ENCODE data around the gene PPM1B.
"Not testable (repeated sequence)": the region's sequence is repeated elsewhere in the genome, so short reads cannot be mapped to it uniquely, and the experiment has no call there.

Gene PPM1B

DNA sequence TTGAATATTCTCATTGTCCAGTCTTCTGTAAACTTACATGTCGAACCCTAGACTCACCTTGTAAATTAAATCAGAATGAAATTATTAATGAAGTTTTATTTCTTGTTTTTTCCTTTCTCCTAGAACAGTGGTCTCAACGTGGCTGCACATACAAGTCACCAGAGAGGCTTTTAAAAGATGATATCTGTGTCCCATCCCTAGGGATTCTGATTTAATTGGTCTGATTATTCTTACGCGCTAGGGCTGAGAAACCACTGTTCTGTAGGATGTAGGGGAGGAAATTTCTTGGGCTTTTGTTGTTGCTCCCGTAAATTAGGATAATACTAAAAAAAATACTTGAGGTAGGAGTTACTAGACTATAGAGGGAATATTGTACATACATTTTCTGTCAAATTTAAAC is 32.1 kb downstream of the PPM1B start:
- no peak for DNase-seq (ENCODE audit: low spot score)

DNA sequence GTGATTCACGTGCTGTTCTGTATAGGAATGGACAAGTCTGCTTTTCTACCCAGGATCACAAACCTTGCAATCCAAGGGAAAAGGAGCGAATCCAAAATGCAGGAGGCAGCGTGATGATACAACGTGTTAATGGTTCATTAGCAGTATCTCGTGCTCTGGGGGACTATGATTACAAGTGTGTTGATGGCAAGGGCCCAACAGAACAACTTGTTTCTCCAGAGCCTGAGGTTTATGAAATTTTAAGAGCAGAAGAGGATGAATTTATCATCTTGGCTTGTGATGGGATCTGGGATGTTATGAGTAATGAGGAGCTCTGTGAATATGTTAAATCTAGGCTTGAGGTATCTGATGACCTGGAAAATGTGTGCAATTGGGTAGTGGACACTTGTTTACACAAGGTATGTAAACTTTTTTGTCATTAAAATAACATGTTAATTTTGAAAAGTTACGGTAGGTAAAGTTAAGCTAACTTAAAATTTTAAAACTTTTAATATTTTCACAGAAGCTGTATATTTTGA is 33.0 kb downstream of the PPM1B start:
- DNase-seq (ENCODE audit: low spot score): no peak

DNA sequence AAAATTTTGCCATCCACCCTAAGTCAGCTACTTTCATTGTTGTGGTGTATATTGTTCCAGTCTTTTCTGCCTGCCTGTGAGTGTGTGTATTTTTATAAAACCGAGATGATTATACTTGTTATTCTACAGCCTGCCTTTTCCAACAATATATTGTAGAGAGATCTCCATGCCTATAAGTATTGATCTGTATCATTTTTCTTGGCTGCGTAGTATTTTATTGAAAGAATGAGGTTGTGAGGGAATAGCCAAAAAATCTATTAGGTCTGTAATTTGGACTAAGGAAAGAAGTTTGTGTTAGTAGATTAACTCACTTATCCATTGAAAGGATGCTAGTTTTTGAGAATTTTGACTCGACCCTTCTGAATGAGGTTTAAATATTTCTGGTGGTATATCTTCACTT is 34.9 kb downstream of the PPM1B start:
- no peak for DNase-seq (ENCODE audit: low spot score)

DNA sequence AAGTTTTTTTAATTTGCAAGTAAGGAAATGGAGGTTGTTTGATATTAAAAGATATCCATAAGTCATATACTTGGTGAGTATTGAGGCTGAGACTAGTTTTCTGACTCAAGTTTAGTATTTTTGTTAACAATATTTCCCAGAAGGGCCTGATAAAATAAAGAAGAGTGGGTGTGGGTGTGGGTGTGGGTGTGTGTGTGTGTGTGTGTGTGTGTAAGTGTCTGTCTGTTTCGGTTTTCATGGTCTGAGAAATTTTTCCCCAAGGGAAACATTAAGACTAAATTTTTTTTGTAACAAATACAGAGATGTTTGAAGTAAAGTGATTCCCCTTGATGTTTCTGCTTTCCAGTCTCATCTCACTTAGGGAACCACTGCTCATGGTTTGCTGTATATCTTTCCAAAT is 36.5 kb downstream of the PPM1B start:
- no peak for DNase-seq (ENCODE audit: low spot score)

DNA sequence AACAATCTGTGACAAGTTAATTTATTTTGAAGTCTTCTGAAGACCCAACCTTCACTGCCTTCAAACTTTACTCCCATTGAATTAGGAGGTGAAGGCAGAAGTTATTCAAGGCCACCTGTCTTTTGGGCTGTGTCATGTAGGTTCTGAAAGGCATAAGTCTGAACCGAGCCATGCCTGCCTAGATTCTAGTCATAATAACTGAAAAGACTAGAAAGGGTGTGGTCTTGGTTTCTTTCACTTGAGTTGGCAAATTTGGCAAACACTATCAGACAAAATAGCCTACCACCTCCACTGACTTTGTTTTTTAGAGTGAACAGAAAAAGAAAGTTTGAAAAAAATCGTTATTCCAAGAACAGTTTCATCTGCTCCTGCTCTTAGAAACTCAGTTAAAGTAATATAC is 38.4 kb downstream of the PPM1B start:
- no peak for DNase-seq (ENCODE audit: low spot score)

DNA sequence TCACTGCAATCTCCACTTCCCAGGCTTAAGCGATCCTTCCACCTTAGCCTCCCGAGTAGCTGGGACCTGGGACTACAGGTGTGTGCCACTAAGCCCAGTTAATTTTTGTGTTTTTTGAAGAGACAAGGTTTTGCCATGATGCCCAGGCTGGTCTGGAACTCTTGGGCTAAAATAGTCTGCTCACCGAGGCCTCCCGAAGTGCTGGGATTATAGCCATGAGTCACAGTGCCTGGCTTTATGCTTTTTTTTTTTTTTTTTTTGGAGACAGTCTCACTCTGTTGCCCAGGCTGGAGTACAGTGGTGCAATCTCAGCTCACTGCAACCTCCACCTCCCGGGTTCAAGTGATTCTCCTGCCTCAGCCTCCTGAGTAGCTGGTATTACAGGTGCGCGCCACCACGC is 39.0 kb downstream of the PPM1B start:
- DNase-seq (ENCODE audit: low spot score): not testable (repeated sequence)

DNA sequence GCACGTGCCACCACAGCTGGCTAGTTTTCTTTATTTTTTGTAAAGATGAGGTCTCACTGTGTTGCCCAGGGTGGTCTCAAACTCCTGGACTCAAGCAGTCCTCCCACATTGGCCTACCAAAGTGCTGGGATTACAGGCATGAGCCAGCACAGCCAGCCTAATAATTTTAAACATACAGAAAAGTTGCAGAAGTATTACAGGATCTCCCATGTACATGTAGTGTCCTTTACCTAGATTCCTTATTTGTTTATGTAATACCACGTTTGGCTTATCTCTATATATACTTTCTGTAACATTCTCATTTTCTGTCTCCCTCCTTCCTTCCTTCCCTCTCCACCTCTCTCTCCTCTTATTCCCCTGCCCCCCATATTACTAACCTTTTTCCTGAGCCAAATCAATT is 41.7 kb downstream of the PPM1B start:
- DNase-seq (ENCODE audit: low spot score): no peak

DNA sequence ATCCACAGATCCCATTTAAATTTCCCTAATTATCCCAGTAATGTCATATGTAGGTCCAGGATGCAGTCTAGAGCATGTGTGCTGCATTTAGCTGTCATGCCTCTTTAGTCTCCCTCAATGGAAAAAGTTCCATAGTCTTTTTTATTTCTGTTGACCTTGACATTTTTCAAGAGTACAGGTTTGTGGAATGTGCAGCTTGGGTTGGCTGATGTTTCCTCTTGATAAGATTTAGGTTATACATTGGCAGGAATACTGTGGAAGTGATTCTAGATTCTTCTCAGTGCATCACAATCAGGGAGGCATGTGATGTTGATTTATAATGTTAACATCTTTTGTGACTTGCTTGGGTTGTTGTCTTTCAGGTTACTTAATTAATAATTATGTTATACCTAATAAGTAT is 42.5 kb downstream of the PPM1B start:
- no peak for DNase-seq (ENCODE audit: low spot score)

DNA sequence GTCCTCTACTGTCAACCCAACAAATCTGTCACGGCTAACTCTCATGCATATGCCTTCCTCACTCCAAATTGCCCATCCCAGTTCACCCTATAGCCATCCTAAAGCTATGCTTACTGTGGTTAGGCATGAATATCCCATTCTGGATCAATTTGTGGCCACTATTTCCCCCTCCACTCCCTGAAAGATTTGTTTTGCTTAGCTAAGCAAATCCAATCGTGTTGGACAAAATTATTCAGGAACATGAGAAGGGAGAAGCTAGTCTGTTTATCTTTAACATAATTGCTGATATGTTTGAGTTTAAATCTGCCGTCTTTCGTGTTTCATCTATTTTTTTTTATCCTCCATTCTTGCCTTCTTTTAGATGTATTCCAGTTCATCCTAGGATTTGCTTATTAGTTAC is 43.6 kb downstream of the PPM1B start:
- DNase-seq (ENCODE audit: low spot score): no peak

DNA sequence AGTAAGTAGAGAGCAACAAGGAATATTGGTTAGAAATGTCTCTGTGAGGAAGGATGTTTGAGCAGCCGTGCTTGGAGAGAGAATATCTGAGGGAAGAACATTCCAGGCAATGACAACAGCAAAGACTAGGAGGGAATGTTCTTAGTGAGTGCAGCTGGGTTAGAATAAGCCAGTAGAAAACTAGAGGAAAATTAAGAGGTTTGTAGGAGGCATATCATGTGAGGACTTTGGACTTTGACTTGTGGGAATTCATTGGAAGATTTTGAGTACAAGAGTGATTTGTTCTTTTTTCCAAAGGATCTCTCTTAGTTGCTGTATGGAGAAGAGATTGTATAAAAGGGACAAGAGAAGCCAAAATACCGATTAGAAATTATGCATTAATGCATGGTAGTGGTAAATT is 47.2 kb downstream of the PPM1B start:
- no peak for DNase-seq (ENCODE audit: low spot score)

DNA sequence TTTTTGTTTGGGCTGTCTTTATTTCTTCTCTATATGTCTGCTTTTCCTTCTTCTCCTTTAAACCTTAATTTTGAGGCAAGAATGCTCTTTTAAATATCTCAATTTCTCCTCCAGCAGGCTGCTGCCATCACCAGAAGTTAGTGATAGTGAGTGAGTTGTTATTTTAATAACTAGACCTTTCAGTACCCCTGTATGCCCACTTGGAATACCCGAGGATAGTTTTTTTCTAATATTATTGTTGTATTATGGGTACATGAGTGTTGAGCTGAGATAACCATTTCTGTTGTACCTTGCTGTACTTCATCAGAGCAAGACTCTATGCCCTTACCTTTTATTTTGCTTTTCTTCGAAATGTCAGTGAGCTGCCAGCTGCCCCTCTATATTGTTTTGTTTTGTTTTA is 50.1 kb downstream of the PPM1B start:
- DNase-seq (ENCODE audit: low spot score): no peak

DNA sequence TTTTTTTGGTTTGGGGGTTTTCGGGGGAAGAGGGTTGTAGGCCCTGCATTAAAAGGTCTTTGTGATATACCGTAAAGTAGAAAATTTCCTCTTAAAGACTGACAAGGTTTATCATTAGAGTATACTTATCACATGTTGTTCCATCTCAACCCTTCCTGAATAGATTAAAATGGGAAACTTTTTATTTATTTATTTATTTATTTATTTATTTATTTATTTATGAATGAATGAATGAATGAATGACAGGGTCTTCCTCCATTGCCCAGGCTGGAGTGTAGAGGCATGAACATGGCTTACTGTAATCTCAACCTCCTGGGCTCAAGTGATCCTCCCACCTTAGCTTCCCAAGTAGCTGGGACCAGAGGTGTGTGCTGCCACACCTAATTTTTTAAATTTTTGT is 58.1 kb downstream of the PPM1B start:
- DNase-seq (ENCODE audit: low spot score): no peak

DNA sequence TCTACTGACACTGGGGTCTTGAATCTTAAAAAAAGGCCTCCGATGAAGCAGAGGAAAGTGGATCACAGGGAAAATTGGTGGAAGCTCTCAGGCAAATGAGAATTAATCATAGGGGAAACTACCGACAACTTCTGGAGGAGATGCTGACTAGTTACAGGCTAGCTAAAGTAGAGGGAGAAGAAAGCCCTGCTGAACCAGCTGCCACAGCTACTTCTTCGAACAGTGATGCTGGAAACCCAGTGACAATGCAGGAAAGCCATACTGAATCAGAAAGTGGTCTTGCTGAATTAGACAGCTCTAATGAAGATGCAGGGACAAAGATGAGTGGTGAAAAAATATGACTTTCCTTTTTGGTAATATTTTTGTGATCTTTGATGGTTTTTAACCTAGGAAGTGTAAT is 61.7 kb downstream of the PPM1B start:
- no peak for DNase-seq (ENCODE audit: low spot score)

DNA sequence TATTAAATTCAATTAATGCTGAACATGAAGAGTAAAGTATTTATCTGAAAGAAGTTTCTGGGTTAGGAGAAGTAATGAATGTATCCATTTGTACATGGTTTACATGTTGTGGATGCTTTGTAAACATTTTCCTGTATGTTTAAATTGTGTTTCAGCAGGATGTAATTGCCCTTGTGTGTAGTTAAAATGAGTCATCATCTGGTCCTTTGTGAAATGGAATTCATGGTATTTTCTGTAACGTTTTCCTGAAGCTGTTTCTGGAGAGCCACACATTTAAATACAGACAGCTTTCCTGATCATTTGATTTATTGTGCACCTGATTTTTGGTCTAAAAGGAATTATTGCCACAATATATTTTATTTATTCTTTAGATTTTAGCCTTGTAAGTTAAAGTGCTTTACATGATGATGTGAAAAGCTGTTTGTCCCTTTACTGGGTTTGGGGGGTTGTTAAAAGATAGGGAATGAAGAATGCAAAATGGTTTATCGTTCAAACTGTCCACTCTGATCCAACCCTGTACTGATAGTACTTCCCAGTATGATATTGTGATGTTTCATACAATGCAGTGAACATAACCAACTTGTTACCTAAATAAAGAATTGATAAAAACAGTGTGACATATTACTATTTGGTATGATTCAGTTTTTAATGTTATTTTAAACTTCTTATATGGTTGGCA is 64.9 kb downstream of the PPM1B start:
- DNase-seq (ENCODE audit: low spot score): peak; percentile 17

DNA sequence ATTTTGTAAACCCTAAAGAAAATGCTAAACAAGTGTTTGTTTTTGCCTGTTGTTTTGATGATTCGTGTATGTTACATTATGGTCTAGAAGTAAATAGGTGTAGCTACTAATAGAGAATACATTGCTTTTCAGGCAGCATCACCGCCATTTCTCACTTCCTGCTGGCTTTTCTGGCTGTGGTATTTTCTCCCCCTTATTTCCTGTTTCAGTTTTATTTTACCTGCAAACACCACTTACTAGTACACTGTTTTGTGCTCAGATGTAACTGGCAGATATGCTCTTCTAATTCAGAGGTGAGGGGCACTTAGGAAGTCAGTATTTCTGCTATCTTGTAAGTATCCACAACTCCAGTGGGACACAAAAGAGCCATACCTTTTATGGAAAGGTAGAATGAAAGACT is 68.5 kb downstream of the PPM1B start:
- no peak for DNase-seq (ENCODE audit: low spot score)

DNA sequence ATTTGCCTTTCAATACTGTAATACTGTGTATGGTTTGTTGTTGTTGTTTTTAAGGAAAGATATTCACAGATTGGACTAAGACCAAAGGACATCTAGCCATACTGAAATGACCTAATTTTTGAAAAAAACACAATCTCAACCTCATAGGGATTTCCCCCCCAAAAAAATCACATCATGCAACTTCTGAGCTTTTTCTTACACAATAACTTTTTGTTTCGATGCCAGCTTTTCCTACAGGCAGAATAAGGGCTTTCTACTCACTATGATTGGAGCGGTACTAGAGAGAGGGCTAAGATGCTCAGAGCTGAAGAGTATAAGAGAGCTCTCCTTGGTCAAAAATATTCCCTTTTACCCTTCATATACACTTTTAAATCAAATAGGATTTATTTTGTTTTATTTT is 74.2 kb downstream of the PPM1B start:
- DNase-seq (ENCODE audit: low spot score): no peak

DNA sequence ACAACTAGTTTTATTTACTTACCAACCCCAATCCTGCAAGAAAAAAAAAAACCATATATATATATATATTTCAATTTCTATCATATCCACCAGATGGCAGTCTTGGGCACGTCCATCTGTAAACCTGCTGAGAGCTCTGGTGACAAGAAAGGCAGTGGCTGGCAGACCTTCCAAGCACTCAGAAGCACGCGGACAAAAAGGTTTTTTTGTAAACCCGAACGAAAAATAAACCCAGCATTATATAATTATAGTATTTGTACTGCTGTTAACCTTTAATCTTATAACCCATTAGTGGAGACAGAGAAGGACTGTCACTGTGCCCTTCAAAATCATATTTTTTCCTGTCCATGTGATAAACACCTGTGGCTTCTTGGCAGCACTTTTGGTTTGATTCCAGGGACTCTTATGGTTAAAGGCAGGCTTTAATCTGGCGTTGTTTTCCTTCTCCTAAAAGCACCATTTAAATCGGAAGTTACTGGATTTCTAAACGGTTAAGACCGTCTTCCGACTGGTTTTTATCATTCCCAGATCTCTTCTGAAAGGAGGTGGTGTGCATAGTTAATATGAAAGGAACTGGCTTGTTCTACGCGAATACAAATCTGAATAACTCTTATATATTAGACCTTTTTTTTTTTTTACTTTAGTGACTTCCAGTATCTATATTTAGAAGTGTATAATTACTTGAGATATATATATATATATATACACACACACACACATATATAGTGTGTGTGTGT is 75.6 kb downstream of the PPM1B start:
- peak; percentile 17 for DNase-seq (ENCODE audit: low spot score)

DNA sequence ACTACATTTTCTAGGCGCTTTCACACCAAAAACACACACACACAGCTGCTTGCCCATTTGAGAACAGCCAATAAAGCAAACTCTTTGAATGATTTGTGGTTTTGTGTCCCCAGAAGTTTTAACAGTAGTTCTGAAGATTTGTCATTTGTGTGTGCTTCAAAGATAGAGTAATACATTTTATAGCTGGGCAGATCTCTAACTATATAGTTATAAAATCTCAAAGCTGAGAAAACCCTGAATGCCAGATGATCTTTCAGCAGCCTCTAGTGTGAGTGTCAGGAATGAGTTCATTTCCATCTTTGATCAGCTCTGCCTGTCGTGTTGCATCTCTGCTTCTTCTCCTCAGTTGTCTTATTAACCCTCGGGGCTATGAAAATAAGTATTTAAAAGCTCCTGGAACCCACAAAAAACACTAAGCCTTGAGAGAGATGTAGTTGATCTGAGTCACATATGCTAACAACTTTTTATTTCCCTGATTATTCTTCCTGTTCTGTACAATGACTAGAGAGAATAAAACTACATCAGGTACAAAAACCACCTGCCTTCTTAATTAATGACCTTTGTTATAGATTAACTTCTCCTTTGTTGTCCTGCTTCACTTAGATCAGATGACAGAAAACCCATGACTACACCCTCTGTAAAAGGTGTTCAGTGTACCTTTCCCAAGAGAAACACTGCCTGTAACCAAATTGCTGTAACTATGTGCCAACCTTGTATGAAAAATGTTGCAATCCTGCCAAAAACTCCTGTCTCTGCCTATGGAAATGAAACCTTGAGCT is 76.6 kb downstream of the PPM1B start:
- no peak for DNase-seq (ENCODE audit: low spot score)

DNA sequence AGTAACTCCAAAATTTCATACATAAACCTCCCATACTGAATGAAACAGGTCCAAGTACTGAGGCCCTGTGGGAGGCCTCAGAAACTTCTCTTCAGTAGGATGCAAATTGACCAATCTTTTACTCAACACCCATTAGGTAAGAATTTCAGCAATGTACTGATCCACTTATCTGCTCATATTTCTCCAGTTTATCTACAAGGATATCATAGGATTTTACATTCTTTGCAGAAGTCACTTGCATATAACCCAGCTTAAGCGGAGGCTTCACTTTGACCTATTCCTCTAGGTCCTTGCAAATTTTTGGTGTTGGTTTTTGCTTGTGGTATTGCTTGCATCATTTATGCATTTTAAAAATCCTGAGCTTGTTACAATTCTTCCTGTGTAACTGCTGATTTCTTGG is 77.8 kb downstream of the PPM1B start:
- DNase-seq (ENCODE audit: low spot score): no peak

DNA sequence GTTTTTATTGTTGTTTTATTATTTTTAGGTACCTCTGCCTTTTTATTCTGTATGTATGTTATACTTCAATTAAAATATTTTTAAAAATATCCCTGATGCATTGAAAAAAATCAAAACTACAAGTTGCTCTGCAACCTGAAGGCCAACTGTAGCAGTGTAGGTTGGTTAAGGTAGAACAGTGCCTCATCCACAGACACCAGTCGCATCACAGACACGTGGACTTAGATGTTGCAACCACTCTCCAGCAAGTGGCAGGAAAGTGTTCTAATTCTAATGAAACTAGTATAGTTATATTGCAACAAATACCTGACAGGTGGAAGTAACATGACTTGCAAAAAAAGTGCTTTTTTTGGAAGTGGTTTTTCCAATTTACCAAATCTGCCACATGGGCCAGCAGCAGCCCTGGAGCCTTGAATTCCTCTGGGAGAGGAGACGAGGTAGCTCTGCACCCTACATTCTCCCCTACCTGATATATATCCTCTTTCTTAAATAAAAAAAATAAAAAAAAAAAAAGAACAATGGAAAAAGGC is 78.2 kb downstream of the PPM1B start:
- no peak for DNase-seq (ENCODE audit: low spot score)

DNA sequence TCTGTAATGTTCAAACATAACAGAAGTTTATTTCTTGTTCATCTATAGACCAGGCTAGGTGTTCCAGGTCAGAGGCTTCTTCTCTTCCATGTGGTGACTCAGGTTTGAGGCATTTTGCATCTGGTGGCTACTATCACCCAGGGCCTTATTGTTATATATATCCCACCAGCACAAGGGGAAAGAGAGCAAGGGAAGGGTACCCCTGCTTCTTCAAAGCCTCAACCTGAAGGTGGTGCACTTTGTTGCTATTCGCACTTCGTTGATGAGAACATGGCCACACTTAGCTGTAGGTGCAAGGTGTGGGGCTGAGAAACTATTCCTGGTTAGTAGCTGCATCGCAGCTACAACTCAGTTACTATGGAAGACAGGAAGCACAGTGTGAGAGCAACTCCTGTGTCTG is 79.2 kb downstream of the PPM1B start:
- no peak for DNase-seq (ENCODE audit: low spot score)

DNA sequence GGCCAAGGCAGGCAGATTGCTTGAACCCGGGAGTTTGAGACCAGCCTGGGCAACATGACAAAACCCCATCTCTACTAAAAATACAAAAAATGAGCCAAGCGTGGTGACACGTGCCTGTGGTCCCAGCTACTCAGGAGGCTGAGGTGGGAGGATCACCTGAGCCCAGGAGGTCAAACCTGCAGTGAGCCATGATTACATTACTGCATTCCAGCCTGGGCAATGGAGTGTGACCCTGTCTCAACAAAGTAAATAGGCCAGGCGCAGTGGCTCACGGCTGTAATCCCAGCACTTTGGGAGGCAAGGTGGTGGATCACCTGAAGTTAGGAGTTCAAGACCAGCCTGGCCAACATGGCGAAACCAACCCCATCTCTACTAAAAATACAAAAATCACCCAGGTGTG is 80.6 kb downstream of the PPM1B start:
- not testable (repeated sequence) for DNase-seq (ENCODE audit: low spot score)

DNA sequence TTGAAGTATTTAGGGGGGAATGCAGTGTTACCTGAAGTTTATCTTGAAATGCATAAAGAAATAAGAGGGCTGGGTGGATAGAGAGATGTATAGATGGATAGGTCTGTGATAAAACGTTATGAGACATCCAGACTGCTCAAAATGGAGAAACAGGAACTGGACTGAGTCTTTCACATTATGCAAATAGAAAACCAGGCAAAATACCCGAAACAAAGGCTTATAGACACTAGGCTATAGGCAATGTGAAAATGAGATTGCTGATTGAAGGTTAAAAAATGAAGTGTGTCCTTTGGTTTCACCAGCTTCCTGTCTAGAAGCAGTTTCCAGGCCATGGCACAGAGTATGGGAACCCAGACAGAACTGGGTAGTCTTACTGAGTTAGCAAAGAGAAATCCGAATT is 81.7 kb downstream of the PPM1B start:
- no peak for DNase-seq (ENCODE audit: low spot score)
